Smooth muscle cell of the brain vasculature (primary cell): ENCODE data around the gene HMCN2.
"Not testable (repeated sequence)": the region's sequence is repeated elsewhere in the genome, so short reads cannot be mapped to it uniquely, and the experiment has no call there.

Experiments
- DNase-seq: peaks from one replicate; pipeline ENCODE4 v3.0.0-alpha.2; 2012; ENCODE audit warnings: low read depth, low spot score

The HMCN2 gene

DNA sequence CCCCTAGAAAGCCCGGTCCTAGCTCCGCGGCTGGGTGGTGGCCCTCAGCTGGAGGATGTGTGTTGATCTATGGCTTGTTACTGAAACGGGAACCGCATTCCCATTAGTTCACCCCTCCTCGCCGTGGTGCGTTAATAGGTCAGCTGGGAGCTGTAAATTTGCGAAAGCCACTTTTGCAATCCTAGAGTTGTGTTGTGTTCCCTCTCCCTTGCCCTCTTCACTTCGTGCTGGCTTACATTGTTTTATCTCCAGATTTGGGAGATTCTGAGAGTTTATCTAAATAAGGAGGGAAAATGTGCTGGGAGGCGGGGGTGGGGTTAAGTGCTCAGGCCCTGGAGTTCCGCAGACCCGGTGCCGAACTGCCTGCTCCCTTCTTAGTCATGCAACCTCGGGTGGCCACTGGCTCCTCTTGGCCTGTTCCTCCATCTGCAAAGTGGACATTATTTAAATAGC is 62.8 kb downstream of the HMCN2 start:
- no peak for DNase-seq

GRCh38 chr9:130329061-130329460 is 63.5 kb downstream of the HMCN2 start:
- no peak for DNase-seq

DNA sequence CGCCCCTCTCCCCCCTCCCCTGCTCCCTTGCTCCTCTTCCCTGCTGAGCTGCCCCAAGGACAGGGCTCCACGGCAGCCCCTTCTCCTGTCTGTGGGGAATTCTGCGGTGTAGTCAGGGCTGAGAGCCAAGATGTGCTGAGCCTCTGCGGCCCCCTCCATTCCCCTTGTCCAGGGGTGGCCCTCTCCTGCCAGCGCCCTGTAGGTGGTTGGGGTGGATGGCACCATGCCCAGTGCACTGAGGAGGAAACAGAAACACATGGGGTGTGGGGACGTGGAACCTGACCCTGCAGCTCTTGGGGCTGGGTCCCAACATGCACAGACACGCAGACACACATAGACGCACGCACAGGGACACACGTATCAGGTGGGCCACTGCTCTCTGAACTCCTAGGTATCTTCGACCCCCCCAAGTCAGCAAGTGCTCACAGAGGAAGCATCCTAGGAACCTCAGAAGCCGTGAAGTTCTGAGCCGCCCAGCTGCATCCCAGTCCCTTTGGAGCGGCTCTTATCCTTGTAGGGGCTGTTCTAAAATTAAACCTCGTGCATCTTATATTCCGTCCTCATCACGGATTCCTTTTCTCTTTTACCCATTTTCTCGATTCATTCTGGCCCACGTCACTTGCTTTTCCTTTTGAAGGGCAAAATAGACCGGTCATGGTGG is 64.8 kb downstream of the HMCN2 start:
- DNase-seq = no peak

GRCh38 chr9:130331061-130331460 is 65.5 kb downstream of the HMCN2 start:
- no peak for DNase-seq

- no peak for DNase-seq
Measured at GRCh38 chr9:130331573-130331972, 66.0 kb downstream of the HMCN2 start.

DNA sequence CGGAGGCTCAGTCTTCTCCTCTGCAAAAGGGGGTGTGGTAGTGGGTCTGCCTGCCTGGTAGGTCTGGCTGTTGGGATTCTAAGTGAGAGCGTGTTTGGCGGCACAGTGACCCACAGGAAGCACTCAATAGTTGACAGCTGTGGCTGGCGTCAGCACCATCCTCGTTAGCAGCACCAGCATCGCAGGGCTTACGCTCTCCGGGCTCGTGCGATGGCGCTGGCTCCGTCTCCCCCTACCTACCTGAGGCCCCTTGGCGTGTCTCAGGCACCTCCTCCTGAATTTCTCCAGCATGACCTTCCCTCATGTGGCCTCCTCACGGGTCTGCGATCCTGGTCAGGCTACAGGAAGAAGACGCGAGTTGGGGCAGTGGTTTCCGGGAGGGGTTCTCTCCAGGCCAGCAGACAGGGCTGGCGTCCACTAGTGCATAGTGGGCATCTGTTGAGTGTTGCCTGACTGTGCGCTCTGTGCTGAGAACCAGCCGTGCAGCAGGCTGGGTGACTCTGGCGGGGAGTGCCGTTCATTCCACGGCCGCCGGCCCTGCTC is 66.9 kb downstream of the HMCN2 start:
- no peak for DNase-seq

DNA sequence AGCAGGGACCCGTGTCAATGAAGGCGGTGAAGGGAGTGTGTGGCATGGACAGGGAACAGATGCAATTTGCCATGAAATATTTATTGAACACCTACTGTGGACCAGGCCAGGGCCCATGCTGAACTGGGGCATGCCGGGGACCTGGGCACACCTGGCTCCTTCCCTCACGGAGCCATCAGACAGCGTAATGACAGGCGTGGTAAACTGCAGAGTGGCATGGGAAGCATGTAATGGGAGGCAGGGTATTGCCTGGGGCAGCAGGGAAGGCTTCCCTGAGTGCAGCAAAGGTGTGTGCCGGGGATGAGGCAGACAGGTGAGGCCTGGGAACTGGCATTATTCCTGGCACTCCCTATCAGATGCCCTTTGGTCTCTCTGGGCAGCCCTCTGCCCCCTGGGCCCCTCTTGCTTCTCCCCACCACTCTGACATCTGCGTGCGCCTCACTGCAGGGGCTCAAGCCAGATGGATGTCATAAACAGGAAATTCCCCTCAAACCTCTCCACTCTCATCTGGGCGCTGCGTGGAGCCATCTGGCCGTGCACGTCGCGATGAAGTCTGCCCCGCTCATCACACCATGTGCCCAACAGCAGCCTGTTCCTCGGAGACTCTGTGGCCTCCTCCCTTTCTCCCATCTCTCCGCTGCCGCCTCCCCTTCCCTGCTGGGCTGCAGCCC is 67.6 kb downstream of the HMCN2 start:
- no peak for DNase-seq

DNA sequence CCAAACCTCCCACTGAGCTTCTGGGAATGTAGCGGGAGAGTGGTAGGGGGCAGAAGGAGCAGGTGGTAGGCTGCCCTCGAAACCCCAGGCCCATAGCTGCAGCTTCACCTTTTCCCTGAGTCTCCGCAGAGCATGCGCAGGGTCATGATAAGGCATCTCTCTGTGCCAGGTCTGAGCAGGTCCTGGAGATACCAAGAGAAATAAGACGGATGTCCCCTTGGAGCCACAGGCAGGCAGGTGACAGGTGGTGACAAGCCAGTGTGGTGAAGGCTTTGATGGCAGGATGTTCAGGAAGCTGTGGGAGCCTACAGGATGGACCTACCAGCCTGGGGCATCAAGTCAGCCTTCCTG is 68.1 kb downstream of the HMCN2 start:
- DNase-seq = no peak

GRCh38 chr9:130334915-130335314 is 69.4 kb downstream of the HMCN2 start:
- DNase-seq = no peak

GRCh38 chr9:130336027-130336610 is 70.6 kb downstream of the HMCN2 start:
- no peak for DNase-seq

DNA sequence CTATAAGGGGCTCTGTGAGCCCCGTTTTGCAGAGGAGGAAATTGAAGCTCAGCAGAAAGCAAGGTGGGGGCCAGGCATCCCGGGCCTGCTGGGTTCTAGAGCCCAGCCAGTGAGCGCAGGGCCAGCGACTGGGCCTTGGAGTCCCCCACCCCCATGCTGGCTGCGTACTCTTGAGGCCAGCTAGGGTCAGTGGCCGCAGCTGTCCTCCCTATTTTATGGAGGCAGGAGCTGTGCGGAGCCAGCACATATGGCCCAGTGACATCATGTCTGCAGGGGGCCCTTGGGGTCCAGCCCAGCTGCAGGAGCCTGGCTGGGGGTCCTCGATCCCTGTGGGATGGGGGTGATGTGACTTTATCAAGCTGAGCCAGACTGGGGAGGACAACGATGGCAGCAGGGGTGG is 71.3 kb downstream of the HMCN2 start:
- DNase-seq = no peak

DNA sequence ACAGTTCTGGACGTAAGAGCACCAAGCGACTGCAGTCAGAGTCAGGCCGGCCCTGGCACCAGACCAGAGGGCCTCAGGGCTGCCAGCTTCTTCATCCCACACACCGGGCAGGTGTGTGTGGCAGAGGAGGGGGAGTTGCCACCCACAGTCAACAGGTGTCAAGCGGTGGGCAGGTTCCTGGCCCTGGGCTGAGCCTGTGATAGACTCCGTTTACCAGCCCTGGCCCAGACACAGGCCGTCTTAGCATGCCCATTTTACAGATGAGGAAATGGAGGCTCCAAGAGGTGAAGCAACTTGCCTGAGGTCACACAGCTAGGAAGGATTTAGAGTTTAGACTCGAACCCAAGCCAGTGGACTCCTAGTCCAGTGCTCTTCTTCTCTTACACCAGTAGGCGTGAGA is 71.8 kb downstream of the HMCN2 start:
- no peak for DNase-seq

DNA sequence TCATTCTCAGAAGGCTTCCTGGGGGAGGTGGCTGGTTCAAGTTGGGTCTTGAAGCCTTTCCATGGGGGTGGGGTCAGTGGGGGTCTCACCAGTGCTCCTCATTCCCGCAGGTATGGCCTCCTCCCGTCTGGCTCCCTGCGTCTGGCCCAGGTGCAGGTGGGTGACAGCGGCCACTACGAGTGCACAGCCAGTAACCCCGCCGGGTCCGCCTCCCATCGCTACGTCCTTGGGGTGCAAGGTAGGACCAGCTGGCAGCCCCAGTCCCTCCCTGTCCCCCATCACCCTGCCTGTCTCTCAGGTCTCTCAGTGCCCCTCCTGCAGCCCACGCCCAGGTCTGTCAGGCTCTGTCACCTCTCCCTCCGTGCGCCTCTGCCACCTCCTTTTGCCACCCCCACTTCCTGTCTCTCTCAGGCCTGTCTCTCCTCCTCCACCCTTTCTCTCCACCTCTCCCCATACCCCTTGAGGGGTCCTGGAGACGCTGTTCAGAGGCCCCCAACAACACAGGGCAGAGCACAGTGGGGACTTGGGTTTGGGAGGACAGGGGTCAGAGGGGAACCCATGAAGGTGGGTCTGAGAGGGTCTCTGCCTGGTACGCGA is 72.3 kb downstream of the HMCN2 start:
- DNase-seq = no peak

- DNase-seq = not testable (repeated sequence)
Measured at GRCh38 chr9:130338891-130339290, 73.3 kb downstream of the HMCN2 start.

- DNase-seq = no peak
Measured at GRCh38 chr9:130339306-130339705, 73.7 kb downstream of the HMCN2 start.

DNA sequence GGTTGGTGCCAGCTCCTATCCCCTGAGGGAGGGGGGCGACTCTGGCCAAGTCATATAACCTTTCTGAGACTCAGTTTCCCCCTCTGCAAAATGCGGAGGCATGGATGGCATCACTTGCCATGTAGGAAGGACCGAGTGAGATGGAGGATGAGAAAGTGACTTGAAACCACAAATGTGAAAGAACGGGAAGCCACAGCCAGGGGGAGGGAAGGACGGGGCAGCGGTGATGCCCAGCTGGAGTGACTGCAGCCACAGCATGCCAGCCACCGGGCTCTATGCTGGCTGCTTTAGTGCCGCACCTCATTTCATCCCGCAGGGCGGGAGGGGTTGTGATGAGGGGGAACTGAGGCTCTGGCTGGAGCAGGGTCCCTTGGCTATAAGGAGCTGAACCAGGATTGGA is 74.5 kb downstream of the HMCN2 start:
- DNase-seq = no peak

- DNase-seq = not testable (repeated sequence)
Measured at GRCh38 chr9:130340557-130340956, 75.0 kb downstream of the HMCN2 start.

DNA sequence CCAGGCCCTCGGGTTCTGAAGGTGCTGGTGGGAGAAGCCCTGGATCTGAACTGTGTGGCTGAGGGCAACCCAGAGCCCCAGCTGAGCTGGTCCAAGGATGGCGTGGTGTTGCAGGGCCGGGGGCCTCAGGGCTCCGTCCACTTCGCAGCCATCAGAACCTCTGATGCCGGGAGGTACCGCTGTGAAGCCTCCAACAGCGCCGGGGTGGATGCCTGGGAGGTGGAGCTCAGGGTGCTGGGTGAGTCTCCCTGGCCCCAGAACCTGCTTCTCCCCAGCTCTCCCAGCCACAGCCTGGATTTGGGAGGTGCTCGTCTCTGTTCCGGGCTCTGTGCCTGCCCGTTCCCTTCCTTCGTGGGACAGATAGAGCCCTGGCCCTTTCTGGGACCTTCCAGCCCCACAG is 75.6 kb downstream of the HMCN2 start:
- no peak for DNase-seq

DNA sequence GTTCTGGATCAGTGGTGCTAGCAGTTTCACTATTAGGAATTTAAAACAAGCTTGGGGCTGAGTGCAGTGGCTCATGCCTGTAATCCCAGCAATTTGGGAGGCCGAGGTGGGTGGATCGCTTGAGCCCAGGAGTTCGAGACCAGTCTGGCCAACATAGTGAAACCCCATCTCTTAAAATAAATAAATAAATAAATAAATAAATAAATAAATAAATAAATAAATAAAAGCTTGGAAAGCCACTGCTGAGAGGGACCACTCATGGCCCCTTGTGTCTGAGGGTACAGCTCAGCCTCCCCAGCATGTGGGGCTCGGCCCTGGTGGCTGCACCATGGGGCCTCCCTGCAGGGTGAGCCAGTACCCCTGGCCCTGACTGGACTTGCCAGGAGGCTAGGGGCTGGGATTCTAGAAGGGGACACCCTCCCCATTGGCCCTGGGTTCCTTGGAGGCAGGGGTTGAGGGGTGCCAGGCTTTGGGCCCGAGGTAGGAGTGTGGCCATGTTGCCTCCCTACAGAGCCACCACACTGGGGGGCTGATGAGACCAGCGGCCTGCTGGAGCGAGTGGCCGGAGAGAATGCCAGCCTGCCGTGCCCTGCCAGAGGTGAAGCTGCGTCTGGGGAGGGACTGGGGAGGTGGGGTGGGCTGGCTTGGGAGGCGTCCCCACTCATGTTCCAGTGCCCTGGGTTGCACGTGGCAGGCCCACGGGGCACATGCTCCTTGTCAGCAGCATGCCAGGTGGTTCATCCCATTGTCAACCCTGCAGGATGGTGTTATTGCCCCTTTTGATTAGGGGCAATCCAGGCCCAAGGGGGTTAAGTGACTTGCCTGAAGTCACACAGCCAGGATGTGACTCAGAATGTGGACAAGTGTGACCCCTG is 76.5 kb downstream of the HMCN2 start:
- DNase-seq = no peak

GRCh38 chr9:130342714-130343085 is 77.1 kb downstream of the HMCN2 start:
- DNase-seq = no peak

GRCh38 chr9:130343445-130343918 is 77.9 kb downstream of the HMCN2 start:
- DNase-seq = no peak
